GM19455 (cell line): ENCODE measurements around the gene RALGPS1.

Experiments used
- ATAC-seq: cut with Tn5 transposase; IDR thresholded peaks from one replicate; pipeline ENCODE4 v1.9.1; 2021; ENCODE audit not compliant: unreplicated experiment

Gene RALGPS1

DNA sequence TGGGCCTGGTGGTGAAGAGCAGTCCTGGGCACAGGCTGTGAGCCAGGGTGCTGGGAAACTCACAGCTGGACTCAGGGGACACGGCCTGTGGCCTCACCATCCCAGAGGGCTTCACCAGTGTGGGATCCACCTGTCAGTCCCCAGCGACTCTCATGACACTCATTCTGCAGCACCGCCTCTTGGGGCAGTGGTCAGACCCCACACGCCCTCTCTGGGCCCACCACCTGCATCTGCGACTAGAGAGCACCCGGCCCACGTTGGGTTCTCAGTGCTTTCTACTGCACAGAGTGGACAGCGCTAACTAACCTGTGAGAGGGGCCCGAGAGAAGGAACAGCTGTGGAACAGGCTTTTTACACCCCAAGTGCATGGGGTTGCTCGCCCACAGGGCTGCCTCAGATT, 304.2 kb downstream of the RALGPS1 start:
- no peak for ATAC-seq

DNA sequence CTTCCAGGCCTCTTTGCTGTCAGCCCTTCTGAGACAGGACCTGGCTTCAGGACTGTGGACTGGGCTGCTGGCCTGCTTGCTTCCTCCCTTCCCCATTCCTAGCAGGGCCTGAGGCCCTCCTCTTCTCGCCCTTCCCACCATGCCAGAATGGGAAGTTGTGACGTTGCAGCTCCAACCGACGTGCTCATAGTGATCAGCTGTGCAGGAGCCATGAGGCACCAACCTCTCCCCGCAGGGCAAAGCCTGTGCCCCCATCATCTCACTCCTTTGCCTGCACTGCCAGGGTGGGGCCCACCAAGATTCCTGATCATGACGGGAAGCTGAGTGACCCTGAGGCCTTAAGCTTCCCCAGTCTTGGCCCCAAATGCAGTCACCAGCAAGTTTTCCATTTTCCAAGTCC, 304.9 kb downstream of the RALGPS1 start:
- no peak for ATAC-seq

DNA sequence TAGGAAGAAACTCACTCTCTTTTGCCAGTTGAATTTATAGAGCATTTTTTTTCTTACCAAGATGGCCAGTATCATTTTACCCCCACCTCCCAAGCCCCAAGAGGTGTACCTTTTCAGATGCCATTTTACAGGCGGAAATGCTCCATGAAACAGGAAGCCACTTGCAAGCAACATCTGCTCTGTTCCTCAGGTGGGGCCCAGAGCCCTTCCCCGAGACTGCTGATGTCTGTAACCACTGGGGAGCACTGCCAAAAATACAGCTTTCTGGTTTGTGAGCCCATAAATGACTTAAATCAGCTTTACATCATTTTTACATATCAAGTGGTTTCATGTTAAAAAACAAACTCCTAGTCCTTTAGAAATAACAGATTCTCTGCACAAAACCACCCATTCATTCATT, 307.1 kb downstream of the RALGPS1 start:
- ATAC-seq: no peak

DNA sequence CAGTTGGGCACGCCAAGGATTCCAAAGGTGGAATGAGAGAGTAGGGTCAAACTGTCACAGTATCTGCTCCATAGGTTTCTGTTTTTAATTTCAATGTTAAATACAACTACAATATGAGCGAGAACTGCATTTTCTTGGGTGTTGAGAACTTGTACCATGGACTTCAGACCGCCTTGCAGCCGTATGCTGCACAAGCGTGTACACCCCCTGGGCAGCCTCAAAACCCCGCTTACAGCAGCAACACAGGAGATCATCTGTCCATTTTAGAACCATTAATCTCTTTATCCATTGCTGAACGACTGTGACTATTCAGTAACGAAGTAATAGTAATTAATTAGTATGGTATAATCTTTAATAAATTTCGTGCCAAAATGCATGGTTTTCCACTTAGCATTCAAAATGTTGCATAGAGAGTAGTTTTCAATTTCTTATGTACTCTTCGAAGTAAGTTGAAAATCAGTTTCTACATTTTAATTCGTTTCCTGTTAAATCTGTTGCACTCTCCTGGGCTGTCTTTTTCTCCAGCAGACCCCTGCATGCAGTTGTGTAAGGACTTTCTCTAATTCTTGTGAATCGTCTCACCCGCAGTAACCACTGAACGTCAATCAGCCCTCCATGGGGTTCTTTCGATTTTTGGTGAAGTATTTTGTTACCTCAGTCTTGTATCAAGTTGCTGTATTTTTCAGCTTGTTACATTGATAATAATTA, 308.0 kb downstream of the RALGPS1 start:
- no peak for ATAC-seq

DNA sequence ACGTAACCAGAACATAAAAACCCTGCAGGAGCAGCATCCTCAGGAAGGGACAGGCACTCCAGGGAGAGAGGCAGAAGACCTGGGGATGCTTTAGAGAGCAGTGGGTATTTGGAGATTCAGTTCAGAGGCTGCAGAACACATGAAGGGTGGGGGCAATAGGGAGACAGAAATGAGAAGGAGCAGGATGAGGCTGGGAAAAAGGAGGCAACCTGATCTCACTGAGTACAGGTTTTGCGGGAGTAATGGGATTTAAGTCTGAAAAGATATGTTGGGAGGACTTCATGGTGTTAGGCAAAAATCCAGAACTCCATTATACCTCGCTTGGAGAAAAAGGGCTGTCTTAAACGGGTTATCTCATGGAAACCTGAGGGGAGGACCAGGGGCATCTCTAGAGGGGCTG, 308.7 kb downstream of the RALGPS1 start:
- no peak for ATAC-seq

DNA sequence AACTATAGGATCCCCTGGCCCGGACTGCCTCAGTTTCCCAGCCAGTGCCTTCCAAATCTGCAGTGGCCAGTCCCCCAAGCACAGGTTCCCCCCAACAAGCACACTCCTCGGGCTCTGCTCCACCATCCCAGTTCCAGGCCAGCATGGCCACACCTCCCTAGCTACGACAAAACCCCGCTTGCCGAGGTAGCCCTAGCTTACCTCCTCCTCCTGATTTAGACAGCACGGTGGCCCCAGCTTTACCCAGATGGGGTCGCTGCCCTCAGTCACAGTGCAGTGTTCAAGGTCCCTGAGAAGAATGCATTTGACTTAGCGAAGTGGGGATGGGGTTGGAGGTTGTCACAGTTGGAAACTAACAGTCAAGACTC, 309.2 kb downstream of the RALGPS1 start:
- no peak for ATAC-seq

DNA sequence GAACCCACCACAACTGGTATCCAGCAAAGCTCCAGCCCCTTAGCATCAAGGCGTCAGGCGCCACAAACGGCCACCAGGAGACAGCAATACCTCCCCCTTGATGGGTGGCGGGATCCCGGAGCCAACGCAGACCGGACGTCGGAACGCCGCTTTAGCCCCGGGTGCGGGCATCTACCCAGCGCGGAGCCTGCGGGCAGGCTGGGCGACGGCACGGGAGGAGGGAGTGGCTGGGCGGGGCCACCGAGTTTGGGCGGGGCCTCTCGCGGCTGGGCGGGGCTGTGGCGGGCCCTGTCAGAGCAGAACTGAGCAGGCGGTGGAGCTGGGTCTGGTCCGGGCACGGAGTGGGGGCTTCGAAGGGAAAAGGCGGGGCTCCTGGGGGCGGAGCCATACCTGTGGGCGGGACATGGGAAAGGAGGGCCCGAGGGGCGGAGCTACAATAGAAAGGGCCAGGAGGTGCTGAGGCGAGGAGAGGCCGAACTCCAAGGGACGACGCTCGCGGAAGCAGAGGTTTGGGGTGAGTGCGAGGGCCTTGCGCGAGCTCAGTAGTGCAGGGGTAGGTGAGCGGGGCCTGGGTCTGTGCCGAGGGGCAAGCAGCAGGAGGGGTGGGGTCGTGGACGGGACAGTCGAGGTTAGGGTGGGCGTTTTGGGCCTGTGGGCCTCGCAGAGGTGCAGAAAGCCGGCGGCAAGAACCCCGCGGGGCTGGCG, 309.7 kb downstream of the RALGPS1 start:
- ATAC-seq: peak; percentile 69

DNA sequence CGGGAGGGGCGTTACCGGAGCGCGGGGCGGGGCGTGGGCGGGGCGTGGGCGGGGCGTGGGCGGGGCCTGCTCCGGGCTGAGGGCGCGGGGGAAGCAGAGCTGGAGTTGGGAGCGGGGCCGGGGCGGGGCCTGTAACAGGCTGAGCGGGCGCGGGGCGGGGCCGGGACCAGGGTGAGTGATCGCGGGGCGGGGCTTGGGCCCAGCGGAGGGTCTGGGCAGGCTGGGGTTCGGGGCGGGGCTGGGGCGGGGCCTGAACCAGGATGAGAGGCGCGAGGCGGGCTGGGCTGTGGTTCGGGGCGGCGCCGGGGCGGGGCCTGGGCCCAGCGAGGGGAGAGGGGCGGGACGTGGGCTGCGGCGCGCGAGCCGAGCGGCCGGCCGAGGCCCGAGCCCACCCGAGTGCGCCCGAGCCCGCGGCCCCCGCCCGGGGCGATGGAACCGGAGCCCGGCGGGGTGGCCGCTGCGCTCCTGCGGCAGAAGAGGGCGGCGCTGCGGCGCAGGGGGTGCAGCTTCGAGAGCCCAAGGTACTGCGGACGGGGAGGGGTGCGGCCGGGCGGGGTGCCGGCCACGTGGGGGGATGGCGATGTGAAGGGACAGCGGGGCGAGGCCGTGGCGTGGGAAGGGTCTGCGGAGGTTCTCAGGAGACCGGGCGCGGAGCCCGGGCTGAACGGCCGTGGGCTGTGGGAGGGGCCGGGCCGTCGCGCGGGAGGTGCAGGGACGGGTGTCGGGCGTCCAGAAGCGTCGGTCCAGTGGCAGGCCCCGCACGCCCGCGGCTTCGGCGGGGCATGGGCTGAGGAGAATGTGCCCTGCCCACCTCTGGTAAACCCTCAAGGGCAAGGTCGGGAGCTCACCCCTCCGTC, 310.5 kb downstream of the RALGPS1 start:
- peak; percentile 44 for ATAC-seq

DNA sequence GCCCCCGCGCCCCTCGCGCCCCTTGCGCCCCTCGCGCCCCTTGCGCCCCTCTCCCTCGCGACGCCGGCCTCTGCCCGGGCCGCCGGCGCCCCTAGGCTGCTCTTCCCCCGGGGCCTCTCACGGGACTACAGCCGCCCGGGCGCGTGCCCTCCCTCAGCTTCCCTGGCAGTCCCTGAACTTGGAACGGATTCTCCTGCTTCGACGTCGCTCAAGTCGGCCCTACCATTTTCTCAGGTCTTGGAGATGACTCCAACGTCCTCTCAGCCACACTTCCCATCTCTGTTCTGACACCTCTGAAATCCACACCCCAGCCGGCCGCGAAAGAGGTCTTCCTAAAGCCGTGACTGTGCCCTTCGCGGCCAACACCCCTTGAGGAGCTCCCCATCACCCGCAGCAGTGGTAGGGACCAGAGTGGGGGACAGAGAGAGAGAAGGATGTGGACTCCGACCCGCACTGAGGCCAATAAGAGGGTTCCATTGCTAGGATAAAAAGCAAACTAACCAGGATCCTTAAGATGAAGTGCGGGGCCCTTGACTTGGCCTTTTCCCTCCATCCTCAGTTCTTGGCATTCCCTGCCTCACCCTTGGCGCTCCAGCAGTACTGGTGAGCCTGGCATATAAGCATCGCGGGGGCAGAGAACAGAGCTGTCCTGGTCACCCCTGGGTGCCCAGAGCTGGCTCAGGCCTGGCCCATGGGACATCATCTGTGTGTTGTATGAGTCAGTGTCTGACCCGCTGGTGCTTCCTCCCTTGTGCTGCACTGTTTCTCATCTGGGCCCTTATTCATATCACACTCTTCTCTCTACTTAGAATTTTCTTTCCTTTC, 311.4 kb downstream of the RALGPS1 start:
- no peak for ATAC-seq

DNA sequence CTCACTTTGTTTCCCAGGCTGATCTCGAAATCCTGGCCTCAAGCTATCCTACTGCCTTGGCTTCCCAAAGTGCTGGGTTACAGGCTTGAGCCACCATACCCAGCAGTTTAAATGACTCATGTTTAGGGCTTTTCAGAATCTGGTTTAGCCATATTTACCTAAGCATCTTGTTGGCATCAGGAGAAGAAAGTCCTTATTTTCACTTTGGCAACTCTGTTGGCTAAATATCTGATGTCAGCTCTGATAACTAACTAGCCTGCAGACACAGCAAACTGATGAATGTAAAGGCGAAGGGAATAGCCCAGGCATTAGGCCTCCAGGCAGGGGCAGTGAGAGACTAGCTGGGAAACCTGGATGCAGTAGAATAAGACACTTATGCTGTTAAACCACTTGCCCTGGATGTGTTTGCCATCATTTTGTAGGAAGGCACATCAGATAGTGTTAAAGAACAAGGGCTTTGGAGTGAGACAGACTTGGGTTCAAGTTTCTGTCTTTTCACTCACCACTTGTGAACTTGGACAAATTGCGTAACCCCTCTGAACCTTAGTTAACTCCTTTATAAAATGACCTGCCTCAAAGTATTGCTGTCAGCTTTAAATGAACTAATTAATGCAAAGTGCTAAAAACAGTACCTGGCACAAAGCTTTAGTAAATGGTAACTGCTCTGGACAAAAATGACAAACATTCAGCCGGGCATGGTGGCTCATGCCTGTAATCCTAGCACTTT, 315.3 kb downstream of the RALGPS1 start:
- no peak for ATAC-seq

DNA sequence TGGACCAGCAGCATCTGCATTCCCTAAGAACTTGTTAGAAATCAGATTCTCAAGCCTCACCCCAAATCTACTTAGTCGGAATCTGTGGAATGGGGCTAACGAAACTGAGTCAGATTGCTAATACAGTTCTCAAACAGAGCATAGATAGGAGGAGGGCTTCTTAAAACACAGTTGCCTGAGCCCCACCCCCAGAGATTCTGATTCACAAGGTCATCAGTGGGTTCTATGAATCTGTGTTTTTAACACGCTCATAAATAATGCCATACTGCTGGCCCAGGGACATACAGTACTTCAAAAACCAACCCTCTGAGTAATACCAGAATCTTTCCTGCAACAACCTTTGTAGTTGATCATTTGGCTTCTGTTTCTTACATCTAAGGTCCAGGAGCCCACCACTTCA, 317.1 kb downstream of the RALGPS1 start:
- ATAC-seq: no peak

DNA sequence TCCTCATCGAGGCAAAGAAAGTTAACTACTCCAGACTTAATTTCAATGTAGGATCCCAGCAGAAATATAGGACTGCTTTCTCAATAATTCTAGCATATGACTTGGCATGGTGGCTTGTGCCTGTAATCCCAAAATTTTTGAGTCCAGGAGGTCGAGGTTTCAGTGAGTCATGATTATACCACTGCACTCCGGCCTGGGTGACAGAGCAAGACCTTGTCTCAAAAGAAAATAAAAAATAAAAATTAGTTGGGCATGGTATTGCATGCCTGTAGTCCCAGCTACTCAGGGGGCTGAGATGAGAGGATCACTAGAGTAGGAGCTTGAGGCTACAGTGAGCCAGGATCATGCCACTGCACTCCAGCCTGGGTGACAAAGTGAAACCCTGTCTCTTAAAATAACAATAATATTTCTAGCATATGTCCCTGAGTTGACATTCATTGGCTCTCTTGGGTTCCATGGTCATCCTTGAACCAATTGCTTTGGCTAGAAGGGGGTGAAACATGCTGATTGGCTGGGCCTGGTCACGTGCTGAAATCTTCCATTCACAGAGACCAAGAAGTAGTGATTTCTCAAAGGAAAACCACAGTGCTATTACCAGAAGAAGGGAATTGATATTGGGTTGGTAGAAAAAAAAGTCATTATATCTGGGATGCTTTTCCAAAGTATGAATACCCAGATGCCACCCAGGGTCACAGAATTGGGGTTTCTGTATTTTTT, 318.4 kb downstream of the RALGPS1 start:
- no peak for ATAC-seq

DNA sequence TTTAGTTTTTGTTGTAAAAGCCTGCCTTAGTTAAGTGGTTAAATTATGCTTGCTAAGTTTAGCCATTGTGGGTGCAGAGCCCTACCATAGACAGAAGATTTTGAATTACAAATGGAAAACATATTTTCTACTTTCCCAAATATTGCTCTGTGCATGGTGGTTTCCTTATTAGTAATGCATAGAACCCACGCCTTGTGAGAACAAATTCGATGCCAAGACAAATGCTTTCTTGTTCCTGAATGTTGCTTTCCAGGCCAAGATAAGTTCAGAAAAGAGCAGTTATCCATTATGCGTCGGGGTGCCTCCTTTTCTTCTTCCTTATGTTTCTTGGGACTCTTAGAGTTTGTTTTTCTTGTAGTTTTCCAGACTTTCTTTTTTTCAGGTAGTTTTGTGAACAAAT, 319.0 kb downstream of the RALGPS1 start:
- no peak for ATAC-seq

DNA sequence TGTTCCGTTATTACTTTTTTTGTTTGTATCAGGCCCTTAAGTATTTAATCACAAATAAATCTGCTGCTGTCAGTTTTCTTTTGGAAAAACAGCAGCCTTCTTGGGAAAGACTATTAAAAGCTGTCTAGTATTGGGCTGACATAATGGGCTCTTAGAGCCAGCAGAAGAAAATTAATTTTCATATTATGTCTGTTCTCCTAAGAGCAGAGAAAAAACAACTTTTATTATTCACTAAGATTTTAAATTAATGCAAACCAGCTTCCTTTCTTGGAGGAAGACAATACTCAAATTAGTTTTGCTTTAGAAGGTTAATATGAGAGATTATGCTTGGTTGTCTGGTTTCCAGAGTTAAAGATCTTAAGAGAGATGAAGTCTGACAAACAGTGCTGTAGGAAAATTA, 319.4 kb downstream of the RALGPS1 start:
- no peak for ATAC-seq

DNA sequence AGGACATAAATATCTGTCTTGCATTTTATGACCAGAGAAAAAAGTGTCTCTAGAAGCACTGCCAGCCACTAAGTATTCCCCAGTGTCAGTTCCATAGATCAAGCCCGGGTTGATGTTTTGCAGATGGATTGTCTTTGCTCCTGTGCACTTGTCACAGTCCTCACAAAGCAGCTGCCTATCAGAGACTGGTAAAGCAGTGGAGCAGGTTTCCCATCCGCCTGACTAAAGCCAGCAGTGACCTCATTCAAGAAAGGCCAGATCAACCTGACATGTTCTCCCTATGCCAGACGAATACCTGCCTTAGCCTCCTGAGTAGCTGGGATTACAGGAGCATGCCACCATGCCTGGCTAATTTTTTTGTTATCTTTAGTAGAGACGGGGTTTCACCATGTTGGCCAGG, 323.2 kb downstream of the RALGPS1 start:
- no peak for ATAC-seq

DNA sequence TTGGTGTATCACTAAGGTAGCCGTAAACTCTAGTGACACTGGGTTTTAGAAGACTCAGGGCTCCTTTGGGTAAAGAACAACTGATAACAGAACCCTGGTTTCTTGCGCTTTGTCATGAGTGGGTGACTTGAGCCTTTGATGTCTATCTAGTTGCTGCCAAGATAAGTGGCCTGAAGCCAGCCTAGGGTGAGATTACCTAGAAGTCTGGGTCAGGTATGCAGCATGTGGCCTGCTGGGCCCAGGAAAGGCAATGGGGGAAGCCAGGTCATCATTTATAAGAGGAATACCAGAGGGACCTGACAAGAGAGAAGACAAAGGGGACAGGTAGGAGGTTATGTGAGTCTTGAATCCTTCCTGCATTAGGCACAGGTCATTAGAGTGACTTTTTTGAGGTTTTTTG, 326.8 kb downstream of the RALGPS1 start:
- no peak for ATAC-seq

DNA sequence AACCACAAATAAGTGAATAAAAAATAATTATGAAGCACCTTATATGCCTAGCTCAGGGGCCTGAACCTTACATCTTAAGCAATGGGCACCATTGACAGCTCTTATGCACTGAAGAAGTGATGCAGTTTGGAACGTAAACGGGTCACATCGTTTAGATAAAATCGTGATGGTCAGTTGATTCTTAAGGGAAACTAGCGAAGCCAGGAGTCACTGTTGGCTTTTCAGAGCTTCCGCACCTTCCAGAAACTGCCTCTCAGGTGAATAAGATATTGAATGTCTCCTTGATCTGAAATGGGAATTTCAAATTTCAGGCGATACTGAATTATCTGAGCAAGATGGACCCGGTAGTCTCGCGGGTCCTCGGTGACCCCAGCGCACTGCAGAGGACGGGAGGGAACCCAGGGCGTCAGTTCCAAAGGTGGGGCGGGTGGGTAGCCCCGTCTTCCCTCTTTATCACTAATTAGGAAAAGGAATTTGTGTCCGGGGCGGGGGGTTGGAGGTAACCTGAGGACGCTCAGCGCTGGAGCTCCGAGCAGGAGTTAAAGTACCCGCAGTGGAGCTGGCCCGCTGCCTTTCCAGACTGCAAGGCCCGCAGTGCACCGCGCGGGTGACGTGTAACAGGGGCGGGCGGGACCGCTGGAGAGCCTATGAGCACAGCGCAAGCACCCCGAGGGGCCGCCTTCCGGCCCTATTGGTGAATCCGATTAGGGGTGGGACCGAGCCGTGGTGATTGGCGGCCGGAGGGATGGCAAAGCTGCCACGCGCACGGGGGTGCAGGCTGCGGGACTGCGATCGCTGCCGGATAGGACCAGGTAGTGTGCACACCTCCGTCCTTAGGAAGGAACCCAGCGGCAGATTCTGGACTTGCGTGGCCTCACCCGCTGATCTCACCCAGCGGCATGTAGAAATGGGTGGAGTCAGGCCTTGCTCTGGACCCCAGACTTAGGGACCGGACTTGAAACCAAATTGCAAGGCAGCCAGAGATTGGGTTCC, 330.3 kb downstream of the RALGPS1 start:
- ATAC-seq: peak; percentile 100

DNA sequence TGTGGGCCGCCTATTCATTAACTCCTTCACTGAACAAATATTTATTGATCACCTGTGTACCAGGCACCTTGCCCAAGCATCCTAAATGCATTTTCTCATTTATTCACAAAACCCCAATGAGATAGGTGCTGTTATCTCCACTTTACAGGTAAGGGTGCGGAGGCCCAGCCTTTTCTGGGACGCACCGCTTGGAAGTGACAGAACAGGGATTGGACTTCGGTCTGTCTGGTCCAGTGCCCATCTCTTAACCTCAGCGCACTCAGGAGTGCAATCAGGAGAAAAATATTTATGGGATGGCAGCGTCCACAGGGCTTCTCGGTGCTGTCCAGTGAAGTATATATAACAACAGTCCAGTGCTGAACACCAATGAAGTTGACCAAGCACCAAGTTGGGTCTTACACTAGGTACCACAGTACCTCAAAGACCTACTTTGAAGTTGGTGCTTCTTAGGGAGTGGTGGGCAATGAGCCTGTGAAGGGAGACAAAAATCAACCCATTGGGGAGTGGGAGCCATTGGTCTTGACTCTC, 331.1 kb downstream of the RALGPS1 start:
- ATAC-seq: no peak
